ENCODE measurements around the gene FBN3.

- no peak for TF ChIP-seq YY1 (IDR thresholded peaks at IDR 0.05; ENCODE audit: low read depth)
- TF ChIP-seq CEBPB (IDR thresholded peaks at IDR 0.05) = no peak
- TF ChIP-seq RAD21 (IDR thresholded peaks at IDR 0.05; ENCODE audit: low read depth) = no peak
- no peak for TF ChIP-seq ZBTB7A (IDR thresholded peaks at IDR 0.05; ENCODE audit: low read depth)
Measured at GRCh38 chr19:8110931-8111330, 38.5 kb downstream of the FBN3 start.
